NCI-H2107 treated with DMSO at 0.1 percent for 48 hours (cell line): ENCODE results near the gene LILRB4.
"Not testable (repeated sequence)": the region's sequence is repeated elsewhere in the genome, so short reads cannot be mapped to it uniquely, and the experiment has no call there.

ENCODE experiments used
- DNase-seq: peaks from one replicate; lab custom pipeline; 2025; ENCODE audit not compliant: unreplicated experiment; lab: John Stamatoyannopoulos, UW

The LILRB4 gene

DNA sequence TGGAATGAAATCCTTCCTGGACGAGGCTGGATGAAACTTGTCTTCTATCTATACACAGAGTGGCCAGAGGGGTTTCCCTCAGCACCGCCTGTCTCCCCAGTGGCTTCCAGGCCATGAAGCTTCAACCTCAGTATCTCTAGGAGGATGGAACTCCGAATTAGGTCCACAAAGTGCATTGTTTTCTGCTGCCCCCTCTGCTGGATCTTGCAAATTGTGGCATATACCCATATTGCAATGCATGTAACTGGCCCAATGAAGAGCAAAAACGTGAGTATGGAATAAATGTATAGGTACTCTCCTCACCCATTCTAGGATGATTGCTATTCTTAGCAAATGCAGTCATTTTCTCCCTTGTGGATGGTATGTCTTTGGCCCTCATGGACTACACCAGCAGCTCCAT is 14.7 kb upstream of the LILRB4 start:
- DNase-seq = no peak

DNA sequence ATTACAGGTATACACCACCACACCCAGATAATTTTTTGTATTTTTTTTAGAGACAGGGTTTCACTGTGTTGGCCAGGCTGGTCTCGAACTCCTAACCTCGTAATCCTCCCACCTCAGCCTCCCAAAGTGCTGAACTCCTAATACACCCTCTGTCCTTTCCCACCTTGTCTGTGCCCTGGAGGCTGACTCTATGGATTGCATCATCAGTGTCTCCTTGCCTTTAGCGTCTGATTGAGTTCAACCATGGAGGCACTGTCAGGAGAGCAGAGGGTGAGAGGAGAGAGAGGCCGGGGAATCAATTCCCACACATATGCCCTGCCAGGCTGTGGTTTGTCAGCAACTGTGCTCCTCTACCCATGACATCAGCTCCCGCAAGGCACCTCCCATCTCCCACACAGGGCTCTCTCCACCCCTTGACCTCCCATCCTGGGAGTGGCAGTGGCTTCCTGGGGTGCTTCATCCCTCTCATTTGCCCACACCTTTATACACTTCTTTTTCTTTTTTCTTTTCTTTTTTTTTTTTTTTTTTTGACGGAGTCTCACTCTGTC is 12.6 kb upstream of the LILRB4 start:
- no peak for DNase-seq

DNA sequence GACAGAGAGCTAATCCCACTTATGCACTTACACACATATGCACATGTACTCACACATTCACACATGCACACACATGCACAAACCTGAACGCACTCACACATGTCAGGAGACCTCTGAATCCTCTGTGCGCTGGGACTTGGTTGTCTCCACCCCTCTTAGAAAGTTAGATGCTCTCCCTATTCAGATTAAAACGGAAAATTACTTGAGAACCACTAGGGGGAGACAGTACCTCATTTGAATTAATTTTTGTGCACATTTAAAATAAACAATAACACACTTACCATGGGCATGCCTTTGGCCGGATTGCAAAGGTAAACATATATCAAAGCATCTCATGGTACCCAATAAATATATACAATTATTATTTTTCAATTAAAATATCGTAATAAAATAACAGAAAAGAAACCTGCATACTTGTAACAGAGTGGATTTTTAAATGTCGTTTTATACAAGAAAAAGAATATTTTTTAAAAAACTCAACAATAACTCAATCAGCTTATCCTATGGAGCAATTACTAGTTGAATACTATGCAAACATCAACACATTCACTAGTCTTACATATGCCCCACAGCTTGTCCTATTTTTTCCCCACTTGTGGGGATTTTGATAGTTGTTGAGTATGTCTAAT is 9.5 kb upstream of the LILRB4 start:
- peak; percentile 2 for DNase-seq

DNA sequence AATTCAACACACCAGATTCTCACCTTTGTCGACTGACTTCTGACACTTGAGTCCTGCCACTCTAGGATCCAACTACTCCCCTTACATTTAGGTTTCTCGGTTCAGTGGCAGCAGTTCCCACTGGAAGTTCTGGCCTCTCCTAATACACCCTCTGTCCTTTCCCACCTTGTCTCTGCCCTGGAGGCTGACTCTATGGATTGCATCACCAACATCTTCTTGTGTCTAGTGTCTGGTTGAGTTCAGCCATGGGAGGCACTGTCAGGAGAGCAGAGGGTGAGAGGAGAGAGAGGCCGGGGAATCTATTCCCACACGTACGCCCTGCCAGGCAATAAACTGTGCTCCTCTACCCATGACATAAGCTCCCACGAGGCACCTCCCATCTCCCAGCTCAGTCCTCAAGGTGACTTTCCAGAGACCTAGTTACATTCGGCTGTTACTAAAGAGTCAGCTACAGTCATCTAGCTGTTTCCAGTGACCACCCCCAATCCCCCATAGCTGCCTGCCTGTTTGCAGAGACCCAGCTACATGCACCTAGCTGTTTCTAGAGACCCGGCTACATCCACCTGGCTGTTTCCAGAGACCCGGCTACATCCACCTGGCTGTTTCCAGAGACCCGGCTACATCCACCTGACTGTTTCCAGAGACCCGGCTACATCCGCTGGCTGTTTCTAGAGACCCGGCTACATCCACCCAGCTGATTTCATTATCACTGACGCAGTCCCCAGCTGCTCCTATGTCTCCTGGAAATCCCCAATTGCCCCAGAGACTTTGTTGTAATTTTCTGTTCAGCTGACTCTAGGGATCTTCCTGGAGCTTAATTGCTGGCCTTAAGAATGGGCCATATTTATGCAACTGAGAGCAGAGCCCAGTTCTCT is 8.1 kb upstream of the LILRB4 start:
- no peak for DNase-seq

- no peak for DNase-seq
Measured at GRCh38 chr19:54659300-54659699, 3.5 kb upstream of the LILRB4 start.

- no peak for DNase-seq
Measured at GRCh38 chr19:54660306-54660705, 2.5 kb upstream of the LILRB4 start.

GRCh38 chr19:54660964-54661363 is 1.8 kb upstream of the LILRB4 start:
- DNase-seq = no peak

DNA sequence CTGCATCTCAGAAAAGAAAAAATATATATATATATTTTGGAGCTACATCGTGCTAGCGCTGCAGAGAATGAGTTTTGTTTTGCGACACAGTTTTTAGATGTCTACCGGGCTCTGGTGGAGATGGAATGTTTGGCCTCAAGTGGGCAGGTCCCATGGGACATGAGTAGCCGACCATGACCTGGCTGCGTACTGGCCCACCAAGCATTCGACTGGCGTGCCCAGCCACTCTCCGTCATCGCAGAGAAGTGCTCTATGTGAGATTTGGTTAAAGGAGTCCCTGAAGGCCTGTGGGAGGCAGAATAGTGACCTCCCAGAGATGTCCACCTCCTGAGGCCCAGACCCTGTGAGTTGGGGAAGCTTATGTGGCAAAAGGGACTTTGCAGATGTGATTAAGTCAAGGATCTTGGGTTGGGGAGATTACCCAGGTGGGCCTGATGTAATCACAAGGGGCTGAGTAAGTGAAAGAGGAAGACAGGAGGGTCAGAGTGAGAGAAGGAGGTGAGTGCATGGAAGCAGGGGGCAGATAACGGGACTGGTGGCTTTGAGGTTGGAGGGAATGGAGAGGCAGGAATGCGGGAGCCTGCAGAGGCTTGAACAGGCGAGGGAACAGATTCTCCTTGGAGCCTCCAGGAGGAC is 821 bp upstream of the LILRB4 start:
- no peak for DNase-seq

- DNase-seq = no peak
Measured at GRCh38 chr19:54665530-54665929, 2.7 kb downstream of the LILRB4 start.

DNA sequence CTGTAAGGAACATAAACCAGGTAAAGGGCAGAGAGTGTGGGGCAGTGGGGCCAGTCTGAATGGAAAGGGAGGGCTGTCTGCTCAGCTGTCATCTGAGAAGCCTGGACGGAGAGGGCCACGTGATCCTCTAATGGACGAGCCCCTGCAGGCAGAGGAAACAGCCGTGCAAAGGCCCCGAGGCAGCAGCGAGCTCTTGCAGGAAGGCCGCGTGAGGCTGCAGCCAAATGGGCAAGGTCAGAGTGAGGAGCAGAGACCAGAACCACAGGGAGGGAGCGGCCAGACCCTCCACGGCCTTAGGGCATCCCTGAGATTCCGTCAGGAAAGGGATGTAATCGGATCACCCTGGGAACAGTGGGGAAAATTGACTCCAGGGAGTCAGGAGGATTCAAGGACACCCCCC is 4.4 kb downstream of the LILRB4 start:
- DNase-seq = no peak

- DNase-seq = no peak
Measured at GRCh38 chr19:54668353-54668752, 5.6 kb downstream of the LILRB4 start.

GRCh38 chr19:54670576-54671357 is 8.0 kb downstream of the LILRB4 start:
- no peak for DNase-seq

DNA sequence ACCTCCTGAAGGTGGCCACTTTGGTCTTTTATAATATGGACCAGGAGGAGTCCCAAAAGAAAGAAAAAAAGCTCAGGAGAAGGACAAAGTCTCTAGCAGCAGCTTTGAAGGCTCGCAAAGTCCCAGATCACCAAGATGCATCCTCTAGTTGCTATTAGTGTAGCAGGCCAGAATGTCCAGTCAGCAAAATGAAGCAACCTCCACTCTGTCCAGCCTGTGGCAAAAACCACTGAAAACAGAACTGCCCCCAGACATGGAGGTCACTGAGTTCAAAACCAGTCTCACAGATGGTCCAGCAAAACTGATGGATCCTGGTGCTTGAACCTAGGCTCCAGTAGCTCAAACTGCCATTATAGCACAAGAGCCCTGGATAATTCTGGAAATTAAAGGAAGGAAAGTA is 10.4 kb downstream of the LILRB4 start:
- DNase-seq = no peak

DNA sequence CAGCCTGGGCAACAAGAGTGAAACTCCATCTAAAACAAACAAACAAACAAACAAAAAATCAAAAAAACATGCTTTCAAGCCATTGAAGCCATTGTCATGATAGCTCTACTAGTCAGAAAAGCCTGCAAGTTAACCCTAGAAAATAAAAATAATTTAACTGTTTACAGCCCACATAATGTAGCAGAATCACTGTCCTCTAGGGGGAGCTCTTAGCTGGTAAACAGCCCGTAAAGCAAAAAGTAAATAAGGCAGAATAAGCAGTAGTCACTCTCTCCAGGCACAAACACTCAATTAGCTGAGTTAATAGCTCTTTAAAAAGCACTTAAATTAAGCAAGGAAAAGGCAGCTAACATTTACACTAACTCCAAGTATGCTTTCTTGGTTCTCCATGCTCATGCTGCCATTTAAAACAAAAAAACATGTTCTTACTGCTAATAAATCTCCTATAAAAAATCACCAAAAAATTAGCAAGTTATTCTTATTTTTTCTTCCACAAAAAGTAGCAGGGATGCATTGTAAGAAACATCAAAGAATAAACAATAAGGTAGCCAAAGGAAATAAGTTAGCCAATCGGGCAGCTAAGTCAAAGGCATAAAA is 11.3 kb downstream of the LILRB4 start:
- DNase-seq = peak; percentile 25

DNA sequence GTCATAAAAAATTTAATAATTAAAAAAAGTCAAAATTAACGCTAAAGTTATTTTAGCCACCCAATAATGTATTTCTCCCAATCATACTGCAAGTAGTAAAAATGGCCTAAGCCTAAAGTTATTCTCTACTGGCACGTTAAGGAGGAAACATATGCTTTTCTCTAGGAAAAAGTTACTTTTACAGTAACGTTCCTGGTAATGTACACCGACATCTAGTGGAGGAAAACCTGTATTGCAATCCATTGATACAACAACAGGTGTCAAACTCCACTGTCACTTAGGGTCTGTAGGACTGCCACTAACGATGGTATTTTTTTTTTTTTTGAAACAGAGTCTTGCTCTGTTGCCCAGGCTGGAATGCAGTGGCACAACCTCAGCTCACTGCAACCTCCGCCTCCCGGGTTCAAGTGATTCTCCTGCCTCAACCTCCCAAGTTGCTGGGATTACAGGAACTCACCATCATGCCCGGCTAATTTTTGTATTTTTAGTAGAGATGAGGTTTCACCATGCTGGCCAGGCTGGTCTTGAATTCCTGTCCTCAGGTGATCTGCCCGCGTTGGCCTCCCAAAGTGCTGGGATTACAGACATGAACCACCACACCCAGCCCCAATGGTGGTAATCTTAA is 13.5 kb downstream of the LILRB4 start:
- DNase-seq = peak; percentile 15

- no peak for DNase-seq
Measured at GRCh38 chr19:54677217-54677616, 14.4 kb downstream of the LILRB4 start.

- DNase-seq = not testable (repeated sequence)
Measured at GRCh38 chr19:54681596-54681995, 18.8 kb downstream of the LILRB4 start.

DNA sequence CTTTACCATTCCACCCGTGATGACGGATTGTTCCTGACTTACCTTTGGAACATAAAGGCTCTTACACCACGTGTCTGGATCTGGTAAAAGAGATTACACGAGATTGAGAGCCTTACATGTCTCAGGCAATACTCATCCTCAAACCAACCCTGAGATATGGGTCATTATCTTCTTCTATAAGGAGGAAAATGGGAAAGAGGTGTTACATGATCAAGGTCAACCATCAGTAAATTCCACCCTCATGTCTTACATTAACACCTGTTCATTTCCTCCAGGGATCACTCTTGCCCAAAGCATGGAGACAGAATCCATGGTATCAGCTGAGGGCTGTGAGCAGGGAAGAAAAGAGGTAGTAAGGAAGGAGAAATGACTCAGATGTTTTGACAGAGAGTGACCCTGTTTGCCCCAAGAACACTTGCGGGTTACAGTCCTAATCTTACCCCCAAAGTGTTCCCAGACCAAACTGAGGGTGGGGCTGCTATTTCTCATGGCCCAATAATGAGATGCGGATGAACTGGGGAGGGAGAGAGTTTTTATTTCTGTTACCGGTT is 19.6 kb downstream of the LILRB4 start:
- DNase-seq = no peak

DNA sequence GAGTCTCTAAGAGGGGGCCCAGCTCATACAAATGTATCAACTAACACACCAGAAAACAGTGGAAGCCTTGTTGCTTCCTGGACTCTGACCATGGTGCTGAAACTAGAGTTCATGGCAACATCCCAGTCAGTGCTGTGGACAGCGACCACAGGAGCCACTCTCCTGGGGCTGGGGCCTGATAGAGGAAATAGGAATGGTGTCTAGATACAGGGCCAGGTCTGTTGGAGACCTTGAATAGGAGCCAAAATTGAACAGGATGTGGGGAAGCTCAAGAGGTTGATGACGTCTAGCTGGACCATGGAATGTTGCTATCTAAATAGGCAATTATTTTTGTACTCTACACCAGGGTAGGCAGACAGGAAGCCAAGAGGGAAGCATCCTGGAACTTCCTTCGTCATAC is 21.7 kb downstream of the LILRB4 start:
- DNase-seq = no peak
